NCI-H146 treated with DMSO at 0.1 percent for 48 hours (cell line): ENCODE results near the gene CDH23.

ENCODE experiments used
- DNase-seq: peaks from one replicate; lab custom pipeline; 2025; ENCODE audit not compliant: unreplicated experiment; lab: John Stamatoyannopoulos, UW

Gene CDH23

DNA sequence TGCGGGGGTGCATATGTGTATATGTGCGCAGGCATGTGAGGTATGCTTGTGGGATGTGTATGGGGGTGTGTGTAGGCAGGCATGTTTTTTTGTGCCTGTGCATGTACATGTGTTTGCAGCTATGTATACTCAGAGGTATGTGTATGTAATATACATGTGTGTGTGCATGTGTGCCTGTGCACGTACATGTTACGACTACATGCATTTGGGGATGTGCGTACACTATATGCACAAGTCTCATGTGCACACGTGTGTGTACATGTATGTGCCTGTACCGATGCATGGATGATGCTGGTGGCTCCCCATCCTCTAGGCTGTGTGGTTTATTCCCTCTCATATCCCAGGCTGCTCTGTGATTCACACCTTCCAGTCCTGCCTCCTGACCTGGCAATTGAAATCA is 253.7 kb downstream of the CDH23 start:
- no peak for DNase-seq

DNA sequence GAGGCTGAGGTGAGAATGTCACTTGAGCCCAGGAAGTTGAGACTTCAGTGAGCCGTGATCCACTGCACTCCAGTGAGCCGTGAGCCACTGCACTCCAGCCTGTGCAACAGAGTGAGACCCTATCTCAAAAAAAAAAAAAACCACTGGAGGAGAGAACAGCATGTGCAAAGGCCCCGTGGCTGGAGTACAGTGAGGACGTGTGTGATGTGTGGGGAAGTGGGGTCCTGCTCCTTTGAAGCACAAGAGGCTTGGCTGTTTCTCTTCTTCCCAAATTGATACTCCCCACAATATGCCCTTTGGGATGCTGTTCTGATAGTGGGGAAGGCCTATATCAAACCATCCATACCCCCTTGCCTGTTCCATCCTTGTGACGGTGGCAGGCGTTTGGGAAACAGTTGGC is 254.7 kb downstream of the CDH23 start:
- no peak for DNase-seq

DNA sequence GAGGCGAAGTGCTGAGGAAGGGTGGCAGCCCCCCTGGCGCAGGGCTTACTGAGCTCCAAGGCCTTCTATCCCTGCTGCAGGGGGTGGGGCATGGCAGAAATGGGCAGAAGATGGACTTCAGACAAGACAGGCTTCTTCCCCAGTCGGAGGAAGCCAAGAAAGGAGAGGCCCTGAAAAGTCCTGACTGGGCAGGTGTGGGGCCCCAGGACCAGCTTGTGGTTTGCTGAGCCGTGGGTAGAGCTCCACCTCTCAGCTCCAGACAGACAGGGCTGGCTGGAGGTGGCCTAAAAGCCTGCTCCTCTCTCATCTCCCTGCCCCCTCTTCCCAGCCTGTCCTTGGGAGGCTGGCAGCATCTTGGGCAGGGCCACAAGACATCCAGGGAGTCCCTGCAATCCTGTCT is 255.2 kb downstream of the CDH23 start:
- DNase-seq: no peak

DNA sequence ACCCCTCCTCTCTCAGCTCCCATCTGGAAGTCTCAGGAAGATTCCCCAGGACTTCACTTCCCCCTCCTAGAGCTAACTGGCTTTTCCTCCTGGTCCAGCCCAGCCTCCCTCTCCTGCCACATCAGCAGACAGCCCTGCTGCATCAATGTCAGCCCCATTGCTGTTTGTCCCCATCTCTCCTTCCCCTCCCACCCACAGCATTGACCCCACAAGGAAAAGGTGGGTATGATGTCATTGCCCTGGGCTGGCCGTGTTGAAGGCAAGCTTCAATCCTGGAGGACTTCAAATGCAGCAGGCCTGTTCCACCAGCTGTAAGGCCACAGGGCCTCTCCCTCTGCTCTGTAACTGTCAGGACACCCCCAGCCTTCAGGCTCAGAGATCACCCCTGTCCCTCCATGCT is 256.3 kb downstream of the CDH23 start:
- DNase-seq: no peak

DNA sequence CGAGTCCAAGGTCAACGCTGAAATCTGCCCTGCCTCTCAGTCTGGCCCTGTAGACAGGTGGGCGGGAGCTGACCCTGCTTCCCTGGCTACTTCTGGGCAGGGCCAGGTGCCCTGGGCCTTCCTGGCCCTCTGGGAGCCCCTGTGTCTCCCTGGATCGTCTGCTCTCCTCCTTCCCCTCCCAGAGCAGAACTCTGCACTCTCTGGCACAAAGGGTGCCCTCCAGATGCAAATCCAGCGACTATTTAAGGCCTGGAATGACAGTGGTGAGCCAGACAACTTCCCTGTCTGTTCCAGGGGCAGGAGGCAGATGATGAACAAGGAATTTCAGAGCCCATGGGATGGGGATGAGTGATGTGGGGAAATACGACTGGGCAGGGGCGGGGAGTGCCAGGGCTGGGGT is 259.5 kb downstream of the CDH23 start:
- DNase-seq: no peak

DNA sequence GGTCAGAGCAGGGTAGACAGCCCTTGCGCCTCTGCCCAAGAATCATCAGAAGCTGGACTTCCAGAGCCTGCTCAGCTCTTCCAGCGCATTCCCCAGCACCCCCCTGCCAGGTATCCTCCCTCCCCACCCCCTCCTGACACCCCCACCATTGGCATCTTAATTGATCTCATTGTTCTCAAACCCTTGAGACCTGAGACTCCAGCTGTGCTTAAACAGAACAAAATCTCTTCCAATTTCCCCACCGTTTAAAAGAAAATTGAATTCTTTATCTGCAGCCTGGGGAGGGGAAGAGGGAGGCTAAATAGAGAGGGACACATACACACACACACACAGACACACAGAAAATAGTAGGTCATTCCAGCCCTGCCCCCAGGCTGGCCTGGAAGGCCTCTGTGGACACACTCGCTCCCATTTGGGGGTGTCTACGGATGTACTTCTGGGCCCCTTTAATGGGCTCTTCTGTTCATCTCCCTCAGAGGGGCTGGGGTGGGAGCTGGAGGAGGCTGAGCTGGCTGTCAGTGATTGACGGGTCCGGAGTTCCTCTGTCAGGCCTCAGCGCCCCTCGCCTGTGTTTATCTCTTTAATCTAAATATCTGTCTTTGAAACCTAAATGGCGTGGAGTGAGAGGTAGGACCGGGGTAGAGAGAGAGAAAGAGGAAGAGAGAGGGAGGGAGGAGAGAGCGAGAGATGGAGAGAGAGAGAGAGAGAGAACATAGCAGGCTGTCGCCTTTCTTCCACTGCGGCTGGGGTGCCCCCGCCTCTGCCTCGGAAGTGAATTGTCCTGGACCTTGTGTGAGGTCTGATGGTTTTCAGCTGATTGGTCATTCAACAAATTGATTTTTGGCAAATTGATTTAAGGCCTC is 261.1 kb downstream of the CDH23 start:
- DNase-seq: no peak

DNA sequence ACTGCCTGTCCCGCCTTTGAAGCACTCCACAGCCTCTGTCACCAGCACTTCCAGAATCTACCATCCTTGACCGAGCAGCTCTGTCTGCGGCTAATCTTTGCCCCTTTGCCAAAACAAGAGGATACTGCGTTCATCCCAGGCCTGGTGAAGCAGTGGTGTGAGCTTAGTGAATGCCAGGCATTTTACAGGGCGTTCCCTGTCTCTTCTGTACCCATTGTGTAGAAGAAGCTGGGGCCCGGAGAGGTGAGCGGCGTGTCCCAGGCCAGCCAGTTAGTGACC is 261.7 kb downstream of the CDH23 start:
- DNase-seq: no peak

DNA sequence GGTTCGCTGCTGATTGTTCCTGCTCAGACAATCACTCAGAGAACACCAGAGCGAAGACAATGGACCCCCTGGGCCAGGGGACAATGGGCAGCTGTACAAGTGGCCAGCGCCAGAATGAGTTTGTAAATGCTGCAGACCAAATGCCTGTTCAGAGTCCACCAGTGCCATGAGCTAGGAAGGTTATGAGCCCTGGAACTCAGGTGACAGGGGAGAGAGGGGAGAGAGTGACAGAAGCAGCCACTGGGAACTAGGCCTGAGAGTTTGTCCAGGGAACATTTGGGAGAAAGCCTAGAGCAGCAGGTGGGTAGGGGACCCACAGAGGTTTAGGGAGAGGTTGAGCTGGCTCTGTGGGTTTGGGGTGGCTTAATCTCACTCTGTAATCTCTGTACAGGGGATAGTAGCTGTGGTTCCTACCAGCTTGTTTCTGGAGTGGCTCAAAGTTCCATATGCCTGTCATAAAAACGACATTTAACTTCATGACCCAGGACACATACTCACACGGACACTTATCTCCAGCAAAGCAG is 262.5 kb downstream of the CDH23 start:
- DNase-seq: peak; percentile 48

DNA sequence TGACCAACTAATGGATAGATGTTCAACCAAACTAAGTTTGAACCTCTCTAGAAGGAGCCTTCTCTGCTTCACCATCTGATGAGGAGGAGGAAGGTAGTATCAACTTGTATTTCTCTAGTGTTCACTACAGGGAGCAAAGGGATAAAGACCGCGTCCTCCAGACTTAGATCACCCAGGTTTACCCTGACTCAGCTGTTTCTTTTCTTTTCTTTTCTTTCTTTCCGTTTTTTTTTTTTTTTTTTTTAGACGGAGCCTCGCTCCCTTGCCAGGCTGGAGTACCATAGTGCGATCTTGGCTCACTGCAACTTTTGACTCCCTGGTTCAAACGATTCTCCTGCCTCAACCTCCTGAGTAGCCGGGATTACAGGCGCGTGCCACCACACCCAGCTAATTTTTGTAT is 263.0 kb downstream of the CDH23 start:
- DNase-seq: no peak

DNA sequence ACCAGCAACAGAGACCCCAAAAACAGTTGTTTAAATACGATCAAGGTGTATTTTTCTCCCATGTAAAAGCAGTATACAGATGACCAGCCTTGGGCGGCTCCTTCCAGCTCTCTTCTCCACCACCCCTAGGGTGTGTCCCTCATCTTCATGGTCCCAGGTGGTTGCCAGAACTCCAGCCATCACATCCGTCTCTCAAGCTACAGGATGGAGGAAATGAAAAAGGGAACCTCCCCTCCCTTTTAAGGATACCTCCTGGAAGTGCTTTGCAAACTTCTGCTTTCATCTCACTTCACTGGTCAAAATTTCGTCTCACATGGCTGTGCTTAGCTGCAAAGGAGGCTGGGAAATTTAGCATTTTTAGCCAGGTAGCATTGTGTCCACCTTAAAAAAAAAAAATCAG is 263.6 kb downstream of the CDH23 start:
- DNase-seq: no peak

DNA sequence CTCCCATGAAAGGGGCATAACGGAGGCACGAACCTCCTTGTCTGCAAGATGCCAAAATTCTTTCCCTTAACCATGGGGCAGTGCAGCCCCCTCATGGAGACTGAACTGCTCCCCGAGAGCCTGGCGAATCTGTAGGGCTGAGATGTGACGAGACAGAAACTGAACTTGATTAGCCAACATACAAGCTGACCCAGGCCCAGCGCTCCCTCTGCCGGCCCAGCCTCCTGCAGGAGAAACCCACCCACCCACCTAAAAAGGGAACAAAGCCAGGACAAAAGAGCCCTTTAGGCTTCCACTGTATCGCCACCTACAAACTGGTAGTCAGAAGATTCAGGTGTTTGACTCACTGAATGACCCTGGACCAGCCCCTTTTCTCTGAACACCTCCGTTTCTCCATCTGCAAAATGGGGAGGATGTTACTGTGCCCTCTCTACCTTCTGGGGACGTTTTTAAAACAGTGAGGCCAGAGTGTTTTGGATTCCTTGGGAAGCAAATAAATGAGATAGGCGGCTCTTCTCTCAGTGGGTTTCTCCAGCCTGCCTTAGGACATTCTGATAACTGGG is 264.4 kb downstream of the CDH23 start:
- no peak for DNase-seq

DNA sequence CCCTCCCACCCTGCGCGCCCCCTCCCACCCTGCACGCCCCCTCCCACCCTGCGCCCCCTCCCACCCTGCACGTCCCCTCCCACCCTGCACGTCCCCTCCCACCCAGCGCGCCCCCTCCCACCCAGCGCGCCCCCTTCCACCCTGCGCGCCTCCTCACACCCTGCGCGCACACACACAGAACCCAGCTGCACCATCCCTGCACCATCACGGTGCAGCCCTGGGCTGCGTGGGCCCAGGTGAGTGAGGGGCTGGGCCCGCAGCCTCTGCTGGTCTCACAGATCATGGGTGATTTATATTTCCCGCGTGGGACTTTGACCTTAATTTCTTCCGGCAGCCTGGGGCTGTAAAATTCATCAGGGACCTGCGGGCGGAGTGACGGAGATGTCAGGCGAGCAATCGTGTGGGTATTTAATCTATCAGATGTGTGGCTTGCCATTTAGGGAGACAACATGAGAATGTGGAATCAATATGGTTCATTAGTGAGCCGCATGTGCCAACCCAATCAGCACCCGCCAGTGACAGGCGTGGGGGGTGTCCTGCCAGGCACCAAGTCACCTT is 265.1 kb downstream of the CDH23 start:
- DNase-seq: no peak

DNA sequence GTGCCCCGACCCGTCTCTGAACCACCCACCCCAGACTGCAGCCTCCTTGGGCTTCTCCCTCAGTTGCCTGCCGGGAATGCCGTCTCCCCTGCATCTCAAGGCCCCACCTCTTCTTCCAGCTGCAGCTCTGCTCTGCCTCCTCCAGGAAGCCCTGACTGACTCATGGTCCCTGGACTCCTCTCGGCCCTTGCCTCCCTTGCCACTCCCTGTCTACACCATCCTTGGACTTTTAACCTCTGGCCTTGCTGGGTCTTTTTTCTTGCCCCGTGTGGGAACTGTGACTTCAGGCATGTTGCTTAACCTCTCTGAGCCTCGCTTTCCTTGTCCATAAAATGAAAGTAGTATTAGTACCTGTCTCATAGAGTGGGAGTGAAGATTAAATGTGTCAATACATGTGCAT is 266.6 kb downstream of the CDH23 start:
- DNase-seq: no peak

DNA sequence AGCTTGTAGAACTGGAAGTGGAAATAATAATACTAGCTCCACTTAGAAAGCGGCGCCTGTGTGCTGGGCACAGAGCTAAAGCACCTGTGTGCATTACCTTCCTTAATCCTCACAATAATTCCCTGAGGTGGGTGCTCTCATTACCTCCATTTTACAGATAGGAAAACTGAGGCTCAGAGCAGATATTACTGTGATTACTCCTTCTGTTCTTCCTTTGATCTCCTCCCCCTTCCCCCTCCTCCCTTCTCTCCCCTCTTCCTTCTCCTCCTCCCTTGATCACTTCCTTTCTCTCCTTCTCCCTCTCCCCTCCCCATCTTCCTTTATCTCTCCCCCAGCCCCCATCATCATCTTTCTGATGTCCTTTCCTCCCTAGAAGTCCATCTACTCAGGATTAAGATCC is 267.9 kb downstream of the CDH23 start:
- DNase-seq: no peak

DNA sequence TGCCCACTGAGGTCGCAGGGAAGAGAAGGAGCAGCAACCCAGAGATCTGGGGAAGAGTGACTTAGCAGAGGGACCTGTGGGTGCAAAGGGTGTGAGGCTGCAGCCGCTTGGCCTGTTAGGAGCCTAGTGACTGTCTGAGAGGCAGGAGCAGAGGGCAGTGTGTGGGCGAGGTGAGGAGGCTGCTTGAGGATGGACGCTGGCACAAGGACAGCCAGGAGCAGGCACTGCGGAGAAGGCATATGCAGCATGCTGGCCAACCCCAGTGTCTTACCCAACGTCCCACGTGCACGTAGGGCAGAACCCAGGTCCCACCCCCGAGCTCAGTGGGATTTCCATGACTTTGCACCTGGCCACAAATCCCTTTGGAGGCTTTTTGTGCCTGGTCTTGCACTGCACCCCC is 268.7 kb downstream of the CDH23 start:
- no peak for DNase-seq

DNA sequence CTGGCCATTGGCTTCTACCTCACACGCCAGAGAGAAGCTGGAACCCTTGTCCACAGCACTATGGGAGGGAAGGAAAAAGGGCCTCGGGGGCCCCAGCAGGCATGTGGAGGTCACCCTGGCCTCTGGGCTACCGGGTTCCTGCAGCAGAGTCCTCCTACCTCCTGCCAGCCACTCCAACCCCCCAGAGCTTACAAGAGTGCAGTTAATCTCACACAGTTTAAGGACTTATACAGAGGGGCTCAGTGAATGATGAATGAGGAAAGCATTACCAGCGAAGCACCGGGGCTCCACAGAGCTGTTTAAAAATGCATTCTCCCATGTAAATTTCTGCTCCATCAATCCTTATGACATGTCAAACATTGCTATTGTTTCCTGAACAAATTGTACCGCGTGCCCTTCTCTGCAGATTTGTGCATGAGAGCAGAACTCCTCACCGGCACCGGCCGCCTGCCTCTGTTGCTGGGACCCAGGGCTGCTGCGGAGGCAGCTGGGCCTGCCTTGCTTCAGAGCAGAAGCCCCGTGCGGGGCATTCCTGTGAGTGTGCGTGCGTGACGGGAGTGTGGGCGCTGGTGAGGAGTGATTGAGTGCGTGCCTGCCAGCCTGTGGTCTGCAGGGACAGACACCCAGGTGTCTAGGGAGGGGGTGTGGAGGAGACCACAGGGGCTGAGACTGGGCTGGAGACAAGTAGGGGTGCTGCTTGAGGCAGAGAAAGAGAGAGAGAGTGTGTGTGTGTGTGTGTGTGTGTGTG is 270.1 kb downstream of the CDH23 start:
- DNase-seq: no peak

DNA sequence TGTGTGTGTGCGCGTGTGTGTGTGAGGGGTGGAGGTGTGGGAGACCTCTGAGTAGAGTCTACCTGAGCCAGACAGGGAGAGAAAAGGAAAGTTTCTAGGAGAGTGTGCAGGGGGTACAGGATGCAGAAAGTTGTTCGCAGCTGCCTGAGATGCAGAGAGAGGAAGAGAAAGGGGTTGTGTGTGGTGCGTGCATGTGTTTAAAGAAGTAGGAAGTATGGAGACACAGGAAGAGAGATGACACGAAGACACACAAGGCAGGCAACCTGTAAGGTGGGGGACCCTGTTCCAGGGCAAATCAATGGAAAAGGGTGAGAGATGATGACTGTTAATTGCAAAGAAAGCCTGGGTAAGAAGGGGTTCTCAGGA is 270.6 kb downstream of the CDH23 start:
- DNase-seq: no peak

DNA sequence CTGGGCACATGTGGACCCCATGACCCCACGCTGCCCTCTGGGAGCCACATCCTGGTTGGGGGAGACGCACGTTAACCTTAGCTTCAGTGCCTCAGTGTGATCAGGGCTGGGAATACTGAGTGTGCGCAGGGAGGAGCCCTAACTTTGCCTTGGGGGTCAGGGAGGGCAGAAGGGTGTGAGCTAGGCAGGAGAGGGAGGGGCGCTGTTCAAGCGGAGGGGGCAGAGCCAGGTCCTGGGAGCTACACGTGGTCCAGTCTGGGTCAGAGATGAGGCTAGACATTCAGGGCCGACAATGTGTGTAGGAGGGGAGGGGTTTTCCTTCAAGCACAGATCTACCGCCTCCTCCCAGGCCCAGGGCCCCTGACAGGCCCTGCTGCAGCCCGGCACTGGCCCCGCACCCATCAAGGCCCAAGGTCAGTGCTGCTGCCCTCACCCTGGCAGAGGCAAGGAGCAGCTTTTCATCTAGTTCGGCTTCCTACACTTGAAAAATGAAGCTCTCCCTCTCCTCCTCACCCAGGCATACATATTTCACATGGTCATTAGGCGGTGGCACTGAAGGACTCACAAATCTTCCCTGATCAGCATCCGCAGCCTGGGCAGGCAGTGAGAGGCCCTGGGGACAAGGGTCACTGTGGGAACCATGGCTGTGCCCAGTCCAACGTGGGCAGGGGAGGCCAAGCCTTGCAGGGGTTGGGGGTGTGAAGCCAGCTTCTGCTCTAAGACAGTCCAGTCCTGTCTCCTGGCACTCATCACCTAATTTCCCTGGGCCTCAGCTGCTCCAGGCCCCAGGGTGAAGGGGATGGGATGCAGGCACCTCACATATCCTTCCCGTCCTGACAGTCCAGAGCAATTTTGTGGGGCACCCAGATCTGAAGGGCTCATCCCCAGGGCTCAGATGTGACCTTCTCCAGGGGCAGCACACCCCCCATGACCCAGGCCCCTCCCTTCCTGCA is 275.6 kb downstream of the CDH23 start:
- no peak for DNase-seq

DNA sequence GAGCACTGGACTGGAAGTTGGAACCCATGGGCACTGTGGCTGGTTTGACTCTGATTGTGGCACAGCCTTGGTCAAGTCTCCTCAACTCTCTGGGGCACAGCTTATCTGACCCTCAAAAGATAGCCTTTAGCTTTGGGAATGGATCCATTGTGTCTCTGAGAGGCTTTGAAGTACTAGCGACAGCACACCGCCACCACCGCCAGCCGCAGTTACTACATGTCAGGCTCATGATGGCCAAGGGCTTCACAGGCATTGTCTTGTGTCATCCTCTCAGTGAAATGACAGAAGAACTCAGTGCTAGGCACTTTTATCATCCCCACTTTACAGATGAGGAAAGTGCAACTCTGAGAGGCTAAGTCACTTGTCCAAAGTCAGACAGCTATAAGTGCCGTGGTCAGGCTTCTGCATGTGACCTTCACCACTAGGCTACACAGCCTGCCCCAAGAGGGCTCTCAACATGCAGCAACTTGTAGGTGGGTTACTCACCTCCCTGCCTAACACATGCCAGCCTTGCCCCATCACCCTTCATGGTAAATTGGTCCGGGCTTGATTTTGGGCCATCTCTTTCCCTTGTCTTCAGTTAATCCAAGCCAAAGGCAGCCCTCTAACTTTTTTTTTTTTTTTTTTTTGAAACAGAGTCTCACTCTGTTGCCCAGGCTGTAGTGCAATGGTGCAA is 278.7 kb downstream of the CDH23 start:
- DNase-seq: no peak

DNA sequence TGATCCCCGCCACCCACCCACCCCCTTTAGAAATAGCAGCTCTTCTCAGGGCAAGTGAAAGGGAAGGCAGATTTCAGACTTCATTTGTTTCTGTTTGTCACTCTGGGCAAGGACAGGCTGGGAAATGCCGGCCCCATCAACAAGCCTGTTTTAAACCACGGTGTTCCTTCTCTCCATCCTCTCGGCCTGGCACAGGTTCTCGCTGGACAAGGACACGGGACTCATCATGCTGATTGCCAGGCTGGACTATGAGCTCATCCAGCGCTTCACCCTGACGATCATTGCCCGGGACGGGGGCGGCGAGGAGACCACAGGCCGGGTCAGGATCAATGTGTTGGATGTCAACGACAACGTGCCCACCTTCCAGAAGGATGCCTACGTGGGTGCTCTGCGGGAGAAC is 280.5 kb downstream of the CDH23 start:
- no peak for DNase-seq
